Activated CD8-positive, alpha-beta memory T cell treated with anti-CD3 and anti-CD28 coated beads for 36 hours (primary cell): ENCODE data around the gene PPARG. TPM values are rescaled to one million over a fixed set of nuclear protein-coding genes. Genes with fewer than 3 reads are reported as not detected.

Experiments used
- CTCF ChIA-PET: fragments of 350-600 bp; sonication (Branson Sonifier 250); formaldehyde crosslinking; loops from one replicate; lab custom pipeline; 2021; ENCODE audit warnings: antibody characterized with exemption; lab: Charles Lee
- POLR2A ChIA-PET: fragments of 350-600 bp; sonication (Branson Sonifier 250); formaldehyde crosslinking; loops from one replicate; lab custom pipeline; 2021; ENCODE audit warnings: antibody characterized with exemption; lab: Charles Lee
- total RNA-seq, 2 experiments: library from RNA; stranded (reverse); gene quantifications; one replicate each; pipeline ENCODE4 v1.2.3, GENCODE V29; 2021

Gene PPARG
- total RNA-seq, 2 experiments from 2014 or later, result 0.53 to 0.80 TPM

DNA sequence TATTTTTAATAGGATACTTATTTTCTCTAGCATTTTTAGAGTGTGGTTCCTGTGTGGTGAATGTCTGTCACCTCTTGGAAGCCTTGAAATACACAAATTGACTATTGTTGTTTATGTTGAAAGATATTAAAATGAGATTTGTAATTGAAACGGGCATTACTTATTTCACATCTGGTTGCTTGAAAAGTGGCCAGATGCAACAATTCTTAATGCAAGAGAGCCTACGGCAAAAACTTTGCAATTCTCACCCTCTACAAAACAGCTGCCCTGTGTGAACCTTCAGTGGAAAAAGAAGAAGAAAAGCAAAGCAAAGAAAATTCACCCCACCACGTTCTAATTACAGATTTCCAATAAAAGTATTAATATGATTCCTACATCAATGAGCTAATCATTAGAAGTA, 46.6 kb downstream of the PPARG start:
- ChIA-PET POLR2A (no interaction called here), CTCF (interaction anchor here (1.2 kb wide), 1 partner anchor 76 kb away, joined by 3 read pairs; no protein-coding TSS in a partner anchor)

DNA sequence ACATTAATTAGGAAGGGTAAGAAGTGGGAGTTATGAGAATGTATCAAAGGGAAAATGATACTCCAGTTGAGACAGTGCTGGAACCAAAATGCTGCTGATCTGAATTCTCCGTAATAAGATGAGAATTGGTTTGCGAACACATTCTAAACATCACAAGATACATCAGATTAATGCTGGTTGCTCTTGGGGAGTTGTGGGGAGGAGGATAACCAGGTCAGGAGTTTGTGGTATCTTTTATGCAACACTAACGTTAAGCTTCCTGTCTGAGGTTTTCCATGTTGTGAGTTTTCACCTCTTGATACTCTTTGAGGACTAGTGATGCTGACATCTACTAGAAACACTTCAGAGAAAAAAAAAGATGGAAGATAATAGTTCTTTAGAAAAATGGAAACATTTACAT, 47.2 kb downstream of the PPARG start:
- ChIA-PET CTCF (interaction anchor here (1.2 kb wide), 1 partner anchor 75 kb away, joined by 3 read pairs; no protein-coding TSS in a partner anchor), POLR2A (interaction anchor here (1.0 kb wide), 1 partner anchor 208 kb away, joined by 5 read pairs; no protein-coding TSS in a partner anchor)

- ChIA-PET CTCF (no interaction called here), POLR2A (no interaction called here)
These were observed 50.0 kb downstream of the PPARG start for GRCh38 chr3:12338595-12339546.

DNA sequence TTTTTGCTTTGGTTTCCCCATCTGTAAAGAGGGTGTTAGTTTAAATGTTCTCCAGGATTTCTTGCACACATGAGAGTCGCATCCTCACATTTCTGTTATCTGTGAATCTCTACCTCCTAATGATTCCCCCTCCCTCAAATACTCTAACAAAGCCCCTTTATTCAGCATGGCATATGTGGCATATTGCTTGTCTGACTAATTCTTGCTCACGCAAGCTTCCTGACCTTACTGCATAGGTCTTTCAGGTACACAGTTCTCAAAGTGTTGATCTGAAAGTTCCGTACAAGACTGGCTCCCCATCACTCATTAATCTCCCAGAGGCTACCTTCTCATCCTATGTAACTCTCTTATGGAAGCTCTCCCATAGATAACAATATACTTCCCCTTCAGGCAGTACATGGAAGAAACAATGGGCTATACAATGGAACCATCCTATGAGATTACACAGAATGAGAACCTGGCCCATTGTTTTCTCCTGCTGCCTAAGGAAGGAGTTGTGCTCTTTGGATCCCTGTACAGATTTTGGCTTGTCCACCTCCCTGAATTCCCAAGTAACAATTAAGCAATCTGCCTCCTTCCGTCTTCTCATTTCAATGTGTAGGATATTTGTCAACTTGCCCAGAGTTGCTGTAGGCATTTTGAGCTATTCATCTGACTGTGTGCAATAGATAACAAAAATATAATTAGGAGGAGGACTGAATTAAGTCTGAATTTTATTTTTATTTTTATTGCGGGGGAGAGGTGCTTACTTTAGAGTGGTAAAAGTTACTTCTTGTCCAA, 51.0 kb downstream of the PPARG start:
- ChIA-PET CTCF (no interaction called here), POLR2A (no interaction called here)

DNA sequence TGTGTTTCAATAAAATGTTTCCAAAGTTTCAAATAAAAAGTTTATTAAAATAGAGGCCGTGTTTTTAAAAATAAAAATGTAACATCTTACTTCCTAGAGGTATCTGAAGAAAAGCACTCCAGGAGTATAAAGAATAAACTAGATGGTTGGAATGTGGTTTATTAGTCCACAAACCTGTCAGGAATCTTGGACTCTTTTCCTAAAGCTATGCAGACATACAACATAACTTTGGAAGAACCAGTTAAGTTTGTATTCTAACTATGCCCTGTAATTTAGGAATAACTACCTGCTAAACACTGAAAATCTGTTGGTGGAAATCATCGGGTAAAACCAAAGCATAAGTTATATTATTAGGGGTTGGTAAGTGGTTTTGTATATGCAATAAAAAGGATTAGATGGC, 51.6 kb downstream of the PPARG start:
- ChIA-PET CTCF (no interaction called here), POLR2A (no interaction called here)

- ChIA-PET CTCF (no interaction called here), POLR2A (no interaction called here)
These were observed 53.3 kb downstream of the PPARG start for GRCh38 chr3:12342151-12342550.

- ChIA-PET CTCF (no interaction called here), POLR2A (interaction anchor here (0.6 kb wide), 1 partner anchor 17 kb away, joined by 4 read pairs; no protein-coding TSS in a partner anchor)
These were observed 54.2 kb downstream of the PPARG start for GRCh38 chr3:12343047-12343501.

DNA sequence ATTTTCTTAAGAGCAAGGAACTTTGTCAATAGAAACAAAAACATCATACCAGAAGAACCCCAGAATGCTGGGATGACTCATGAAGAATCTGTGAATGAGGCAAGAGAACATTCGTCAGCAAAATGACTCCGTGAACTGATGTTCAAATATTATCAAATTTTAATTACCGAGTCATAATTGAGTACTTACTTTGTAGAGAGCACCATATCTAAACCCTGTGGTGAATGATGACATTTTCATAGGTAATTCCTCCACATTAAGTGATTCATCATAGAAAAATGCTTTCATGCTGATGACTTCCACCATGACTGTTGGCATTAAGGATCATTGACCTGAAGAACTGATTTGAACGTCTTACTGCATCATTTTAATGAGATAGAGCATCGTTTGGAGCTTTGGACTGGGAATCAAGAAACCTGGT, 56.3 kb downstream of the PPARG start:
- POLR2A ChIA-PET, result no interaction called here
- CTCF ChIA-PET, result no interaction called here

DNA sequence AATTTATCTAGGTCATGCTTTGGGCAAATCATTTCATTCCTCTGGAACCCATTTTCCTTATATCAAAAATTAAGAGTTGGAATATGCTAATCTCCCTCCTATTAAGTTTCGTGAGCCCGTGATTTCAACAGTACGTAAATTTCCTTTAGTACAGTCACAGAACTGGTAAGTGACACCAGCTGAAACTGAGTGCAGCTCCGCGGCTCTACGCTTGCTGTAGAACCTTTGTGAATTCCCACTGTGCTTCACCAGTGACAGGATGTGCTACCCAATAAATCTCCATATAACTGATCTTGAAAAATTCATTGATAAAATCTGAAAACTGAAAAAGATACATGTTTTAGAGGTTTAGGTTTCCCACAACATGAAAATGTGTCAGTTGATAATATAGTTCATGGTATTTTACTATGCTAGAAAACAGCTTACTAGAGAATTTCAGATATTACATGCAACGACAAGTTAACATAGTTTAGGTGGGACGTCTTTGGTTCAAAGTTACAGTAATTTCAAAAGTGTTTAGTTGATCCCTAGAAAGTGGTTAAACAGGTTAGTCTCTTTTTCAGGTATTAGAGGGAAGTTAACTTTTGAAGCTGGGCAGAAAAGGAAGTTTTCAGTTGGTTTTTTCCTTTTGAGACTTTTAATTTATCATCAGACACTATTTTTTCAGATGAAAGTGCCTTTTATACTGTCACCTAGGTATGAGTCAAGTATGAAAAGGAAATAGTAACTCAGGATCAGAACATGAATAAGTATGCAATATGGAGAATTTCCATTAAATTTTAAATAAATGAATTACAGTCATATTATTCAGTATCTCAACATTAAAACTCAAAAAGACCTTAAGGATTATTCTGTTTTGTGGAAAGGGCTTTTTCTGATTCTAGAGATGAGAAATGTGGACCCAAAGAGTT, 57.0 kb downstream of the PPARG start:
- POLR2A ChIA-PET, result no interaction called here

DNA sequence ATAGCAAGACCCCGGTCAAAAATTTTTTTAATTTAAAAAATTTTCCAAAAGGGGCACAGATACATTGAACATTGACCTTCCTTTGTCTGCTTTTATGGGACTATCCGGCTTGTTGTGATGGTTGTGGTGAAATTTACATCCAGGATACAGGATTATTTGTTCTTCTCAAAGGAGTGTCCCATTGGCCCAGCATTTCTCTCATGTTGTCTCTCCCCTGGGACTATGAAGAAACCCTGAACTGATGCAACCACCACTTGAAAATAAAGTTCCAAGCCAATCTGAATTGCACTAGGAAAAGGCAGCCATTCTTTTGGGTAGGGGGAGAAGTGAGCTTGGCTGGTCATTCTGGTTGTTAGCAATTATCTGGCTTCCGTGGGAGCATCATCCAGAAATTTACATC, 58.4 kb downstream of the PPARG start:
- POLR2A ChIA-PET, result no interaction called here
- CTCF ChIA-PET, result no interaction called here

More for the DNA sequence above, 57.0 kb downstream of the PPARG start:
- CTCF ChIA-PET, result no interaction called here

DNA sequence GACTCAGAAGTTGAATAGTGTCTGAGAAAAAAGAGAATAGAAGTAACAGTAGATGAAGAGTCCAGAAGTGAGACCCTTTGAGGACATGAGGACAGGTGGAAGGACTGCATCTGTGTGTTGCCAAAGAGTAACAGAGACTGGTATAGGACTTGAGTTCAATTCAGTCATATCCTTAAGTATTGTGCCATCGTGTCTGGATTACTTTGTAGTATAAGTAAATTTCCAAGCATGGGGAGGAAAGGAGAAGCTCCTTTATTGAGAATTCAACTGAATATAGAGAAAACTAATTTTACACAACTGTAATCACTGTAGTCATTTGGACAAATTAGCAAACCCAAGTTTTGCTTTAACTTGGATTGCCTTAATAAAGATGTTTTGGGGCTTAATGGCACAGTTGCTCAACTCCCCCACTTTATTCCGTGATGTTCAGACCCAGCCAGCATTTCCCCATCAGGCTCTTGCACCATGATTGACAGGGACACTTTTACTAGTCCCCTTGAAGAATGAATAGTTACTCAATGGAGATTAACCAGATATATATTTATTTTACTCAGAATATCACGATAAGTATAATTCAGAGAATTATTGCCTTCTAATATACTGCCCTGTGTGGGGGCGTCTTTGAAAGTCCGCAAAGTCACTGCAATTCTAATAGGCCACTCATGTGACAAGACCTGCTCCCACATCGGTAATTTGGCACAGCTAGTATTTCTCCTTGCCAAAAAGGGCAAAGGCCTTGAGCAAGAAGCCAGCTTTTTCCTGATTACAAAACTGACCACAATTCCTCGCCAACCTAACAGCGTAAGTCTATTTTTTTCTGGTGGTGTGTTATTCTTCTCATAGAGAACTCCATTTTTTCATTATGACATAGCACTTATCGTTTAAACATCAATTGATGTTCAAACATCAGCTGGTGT, 61.3 kb downstream of the PPARG start:
- ChIA-PET POLR2A (no interaction called here), CTCF (interaction anchor here (0.6 to 0.8 kb wide), 2 partner anchors 58 to 61 kb away, joined by 3 to 4 read pairs; no protein-coding TSS in a partner anchor)

DNA sequence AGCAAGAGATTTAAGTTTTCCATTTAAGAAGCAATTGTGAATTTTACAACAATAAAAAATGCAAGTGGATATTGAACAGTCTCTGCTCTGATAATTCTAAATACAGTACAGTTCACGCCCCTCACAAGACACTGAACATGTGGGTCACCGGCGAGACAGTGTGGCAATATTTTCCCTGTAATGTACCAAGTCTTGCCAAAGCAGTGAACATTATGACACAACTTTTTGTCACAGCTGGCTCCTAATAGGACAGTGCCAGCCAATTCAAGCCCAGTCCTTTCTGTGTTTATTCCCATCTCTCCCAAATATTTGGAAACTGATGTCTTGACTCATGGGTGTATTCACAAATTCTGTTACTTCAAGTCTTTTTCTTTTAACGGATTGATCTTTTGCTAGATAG, 62.3 kb downstream of the PPARG start:
- ChIA-PET POLR2A (no interaction called here), CTCF (interaction anchor here (0.8 kb wide), 1 partner anchor 60 kb away, joined by 3 read pairs; no protein-coding TSS in a partner anchor)

DNA sequence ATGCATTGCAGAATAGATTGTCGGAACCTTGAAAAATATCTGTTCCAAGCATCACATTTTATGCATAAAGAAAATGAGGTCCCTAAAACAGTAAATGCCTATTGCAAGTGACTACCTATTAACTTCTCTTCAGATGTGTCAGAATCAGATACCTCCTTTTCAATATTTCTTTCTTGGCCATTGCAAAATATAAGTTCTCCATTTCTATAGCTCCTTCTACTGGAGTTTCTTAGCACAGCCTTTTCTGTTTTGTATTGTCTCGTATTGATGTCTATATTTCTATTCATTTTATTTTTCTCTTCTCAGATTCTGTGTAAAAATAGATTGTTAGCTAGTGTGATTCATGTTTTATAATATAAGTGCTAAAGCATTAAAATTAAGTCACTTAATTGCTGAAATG, 63.4 kb downstream of the PPARG start:
- CTCF ChIA-PET, result no interaction called here
- POLR2A ChIA-PET, result no interaction called here

GRCh38 chr3:12352755-12353154, 63.9 kb downstream of the PPARG start:
- ChIA-PET POLR2A (no interaction called here), CTCF (no interaction called here)

DNA sequence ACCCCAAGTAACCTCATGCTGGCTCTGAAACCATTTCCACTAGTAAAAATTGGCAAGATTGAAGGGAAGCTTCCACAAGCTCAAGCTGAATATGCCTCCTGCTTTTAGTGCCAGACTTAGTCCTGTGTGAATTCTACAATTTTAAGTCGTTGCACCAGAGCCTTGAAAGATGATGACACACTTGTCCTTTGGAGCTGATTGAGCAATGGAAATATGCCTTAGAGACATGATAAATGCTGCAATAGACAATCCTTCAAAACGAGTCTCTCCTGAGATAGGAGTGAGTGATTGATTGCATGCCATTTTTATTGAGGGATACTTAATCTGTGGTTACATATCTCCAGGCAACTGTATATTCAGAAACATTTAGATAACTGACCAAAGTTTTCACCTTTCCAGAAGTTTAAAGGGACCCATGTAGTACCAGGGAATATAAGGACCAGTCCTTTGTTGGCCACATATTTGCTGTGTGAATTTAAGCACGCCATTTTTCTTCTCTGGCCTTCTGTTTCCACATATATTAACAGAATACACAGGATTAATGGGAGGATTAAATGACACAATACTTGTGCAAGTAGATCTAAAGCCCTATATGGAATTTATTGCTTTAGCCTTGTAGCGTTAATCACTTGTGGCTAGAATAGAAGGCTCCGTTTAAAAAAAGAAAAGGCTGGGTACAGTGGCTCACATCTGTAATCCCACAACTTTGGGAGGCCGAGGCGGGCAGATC, 65.1 kb downstream of the PPARG start:
- ChIA-PET POLR2A (no interaction called here), CTCF (no interaction called here)

DNA sequence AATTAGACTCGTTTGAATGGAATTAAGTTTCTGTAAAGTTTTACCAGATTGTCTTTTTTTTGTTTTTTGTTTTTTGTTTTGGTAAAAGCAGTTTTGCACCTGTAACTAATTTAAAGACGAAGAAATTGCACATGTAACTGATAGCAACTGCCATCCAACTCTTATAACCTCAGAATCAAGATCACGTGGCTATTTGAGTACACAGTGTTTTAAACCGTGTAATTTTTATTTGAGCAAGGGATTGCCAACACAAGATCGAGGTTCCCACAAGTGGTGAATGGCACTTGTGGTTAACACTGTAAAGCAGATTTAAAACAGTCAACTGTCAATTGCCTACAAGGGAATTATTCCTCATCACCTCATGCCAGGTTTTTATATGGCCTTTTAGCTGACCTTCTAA, 67.3 kb downstream of the PPARG start:
- ChIA-PET CTCF (interaction anchor here (0.9 kb wide), 1 partner anchor 14 kb away, joined by 3 read pairs; no protein-coding TSS in a partner anchor), POLR2A (no interaction called here)

GRCh38 chr3:12356996-12357395, 68.1 kb downstream of the PPARG start:
- CTCF ChIA-PET, result interaction anchor here (0.9 kb wide), 1 partner anchor 14 kb away, joined by 3 read pairs; no protein-coding TSS in a partner anchor
- POLR2A ChIA-PET, result no interaction called here
